GM12891 (cell line): Measurements from ENCODE around the gene SNX22.

Source experiments
- PAX5 ChIP-seq: IDR thresholded peaks from 2 replicates; pipeline ENCODE4 v1.6.1; 2011; ENCODE audit warnings: low read length, moderate library complexity, mild to moderate bottlenecking; ENCODE audit not compliant: insufficient read depth, severe bottlenecking
- POLR2A ChIP-seq: IDR thresholded peaks from 2 replicates; pipeline ENCODE4 v1.6.1; 2011; ENCODE audit warnings: low read depth, low read length, control low read depth
- POLR2AphosphoS5 ChIP-seq: IDR thresholded peaks from 2 replicates; pipeline ENCODE4 v1.6.1; 2011; ENCODE audit warnings: low read depth, low read length, control low read depth
- SPI1 ChIP-seq: IDR thresholded peaks from 2 replicates; pipeline ENCODE4 v1.6.1; 2011; ENCODE audit warnings: low read depth, low read length, control low read depth
- TAF1 ChIP-seq: IDR thresholded peaks from 2 replicates; pipeline ENCODE4 v1.6.1; 2011; ENCODE audit warnings: low read depth, low read length, control low read depth

DNA sequence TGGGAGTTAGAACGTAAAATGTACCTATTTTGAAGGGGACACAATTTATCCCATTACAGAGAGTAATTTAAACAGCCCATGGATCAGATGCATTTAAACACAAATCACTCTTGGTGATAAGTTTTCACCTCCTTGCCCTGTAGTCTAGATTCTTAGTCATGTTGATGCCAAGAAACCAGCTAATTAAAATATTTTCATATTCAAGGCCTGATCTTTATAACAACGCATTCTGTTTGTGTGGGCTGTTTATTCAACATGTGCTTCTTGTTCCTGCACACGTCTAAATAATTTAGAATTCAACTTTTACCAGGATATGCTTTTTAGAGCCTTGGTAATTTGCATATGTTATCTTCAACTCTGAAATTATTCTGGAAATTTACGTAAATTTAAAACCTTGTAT lies 29.9 kb upstream of the SNX22 start:
- TF ChIP-seq POLR2AphosphoS5 (no peak), POLR2A (no peak), TAF1 (no peak), SPI1 (no peak), PAX5 (no peak)
